PFSK-1 (cell line): ENCODE measurements around the gene ADAMTS4.

ENCODE experiments used
- FOXP2 ChIP-seq: optimal IDR thresholded peaks from 2 replicates; pipeline ENCODE3; 2011; ENCODE audit warnings: borderline replicate concordance, control low read depth, inconsistent platforms; ENCODE audit not compliant: insufficient read depth; ENCODE audit errors: extremely low read length, extremely low read depth
- POLR2AphosphoS5 ChIP-seq: IDR thresholded peaks from 2 replicates; pipeline ENCODE4 v1.6.1; 2012; ENCODE audit warnings: low read depth, mild to moderate bottlenecking, control low read depth, low read length, moderate library complexity
- REST ChIP-seq, 2 experiments: IDR thresholded peaks; 2 replicates each; pipeline versions ENCODE4 v1.6.1 to v1.8.0; 2011 to 2012; ENCODE audit warnings: low read depth in 2 of 2, low read length in 2 of 2, control low read depth in 1 of 2, inconsistent platforms in 1 of 2, mild to moderate bottlenecking in 1 of 2, moderate library complexity in 1 of 2; ENCODE audit not compliant: insufficient read depth in 1 of 2
- SIN3A ChIP-seq: IDR thresholded peaks from 2 replicates; pipeline ENCODE4 v1.6.1; 2012; ENCODE audit warnings: mild to moderate bottlenecking, low read length, moderate library complexity, borderline replicate concordance; ENCODE audit not compliant: insufficient read depth
- TAF1 ChIP-seq: IDR thresholded peaks from 2 replicates; pipeline ENCODE4 v1.6.1; 2012; ENCODE audit warnings: low read length, control low read depth, borderline replicate concordance; ENCODE audit not compliant: insufficient read depth

Gene ADAMTS4

GRCh38 chr1:161216945-161217712 is 18.3 kb upstream of the ADAMTS4 start:
- no peak for TF ChIP-seq TAF1
- TF ChIP-seq POLR2AphosphoS5 = no peak
- TF ChIP-seq FOXP2 = no peak
- TF ChIP-seq REST (IDR thresholded peaks at IDR 0.05; ENCODE audit: insufficient read depth in 1 of 2, low read depth in 2 of 2, low read length in 2 of 2) = no peak
- no peak for TF ChIP-seq SIN3A

- TF ChIP-seq SIN3A (no peak), FOXP2 (no peak), POLR2AphosphoS5 (no peak), TAF1 (no peak), REST (IDR thresholded peaks at IDR 0.05; ENCODE audit: insufficient read depth in 1 of 2, low read depth in 2 of 2, low read length in 2 of 2) (no peak)
Measured at GRCh38 chr1:161215076-161215475, 16.2 kb upstream of the ADAMTS4 start, which contains the start of gene FCER1G. Gene FCER1G (plus strand): TSS chr1:161215295. CDS start chr1:161215322, 27 bp downstream.

- TF ChIP-seq TAF1 (no peak), POLR2AphosphoS5 (no peak), REST (IDR thresholded peaks at IDR 0.05; ENCODE audit: insufficient read depth in 1 of 2, low read depth in 2 of 2, low read length in 2 of 2) (no peak), FOXP2 (no peak), SIN3A (no peak)
Measured at GRCh38 chr1:161214369-161214768, 15.5 kb upstream of the ADAMTS4 start.

GRCh38 chr1:161209790-161210409 is 11.0 kb upstream of the ADAMTS4 start:
- TF ChIP-seq SIN3A (no peak), POLR2AphosphoS5 (no peak), TAF1 (no peak), FOXP2 (no peak), REST (IDR thresholded peaks at IDR 0.05; ENCODE audit: insufficient read depth in 1 of 2, low read depth in 2 of 2, low read length in 2 of 2) (no peak)

GRCh38 chr1:161207173-161207572 is 8.3 kb upstream of the ADAMTS4 start:
- TF ChIP-seq FOXP2 (no peak), POLR2AphosphoS5 (no peak), TAF1 (no peak), SIN3A (no peak), REST (IDR thresholded peaks at IDR 0.05; ENCODE audit: insufficient read depth in 1 of 2, low read depth in 2 of 2, low read length in 2 of 2) (no peak)
